Stomach (tissue), 4 donors: ENCODE data around the gene GBE1.

Experiments used
- EP300 ChIP-seq: sonication (generic); formaldehyde crosslinking; IDR thresholded peaks from one replicate; pipeline ENCODE4 v1.6.1; 2017; ENCODE audit warnings: antibody characterized with exemption
- POLR2A ChIP-seq, 4 donors: fragments of 450-650 bp; IDR thresholded peaks; one replicate each; pipeline ENCODE4 v1.6.1; 2016; ENCODE audit warnings: antibody characterized with exemption in 4 of 4, control low read depth in 2 of 4, mild to moderate bottlenecking in 1 of 4, moderate library complexity in 1 of 4
- POLR2AphosphoS5 ChIP-seq, 3 donors: sonication (generic); formaldehyde crosslinking; IDR thresholded peaks; one replicate each; pipeline ENCODE4 v1.6.1; 2016; ENCODE audit warnings: antibody characterized with exemption in 3 of 3
- TF ChIP-seq, protein P1 (sequence below), 7 experiments: fragments of 450-650 bp in 4 of 7; fragments of 200-600 bp in 3 of 7; sonication (generic) in 3 of 7; IDR thresholded peaks; one replicate each; pipeline ENCODE4 v1.5.1; 2016 to 2019; ENCODE audit warnings: antibody characterized with exemption in 7 of 7, control low read depth in 2 of 7, mild to moderate bottlenecking in 1 of 7

DNA sequence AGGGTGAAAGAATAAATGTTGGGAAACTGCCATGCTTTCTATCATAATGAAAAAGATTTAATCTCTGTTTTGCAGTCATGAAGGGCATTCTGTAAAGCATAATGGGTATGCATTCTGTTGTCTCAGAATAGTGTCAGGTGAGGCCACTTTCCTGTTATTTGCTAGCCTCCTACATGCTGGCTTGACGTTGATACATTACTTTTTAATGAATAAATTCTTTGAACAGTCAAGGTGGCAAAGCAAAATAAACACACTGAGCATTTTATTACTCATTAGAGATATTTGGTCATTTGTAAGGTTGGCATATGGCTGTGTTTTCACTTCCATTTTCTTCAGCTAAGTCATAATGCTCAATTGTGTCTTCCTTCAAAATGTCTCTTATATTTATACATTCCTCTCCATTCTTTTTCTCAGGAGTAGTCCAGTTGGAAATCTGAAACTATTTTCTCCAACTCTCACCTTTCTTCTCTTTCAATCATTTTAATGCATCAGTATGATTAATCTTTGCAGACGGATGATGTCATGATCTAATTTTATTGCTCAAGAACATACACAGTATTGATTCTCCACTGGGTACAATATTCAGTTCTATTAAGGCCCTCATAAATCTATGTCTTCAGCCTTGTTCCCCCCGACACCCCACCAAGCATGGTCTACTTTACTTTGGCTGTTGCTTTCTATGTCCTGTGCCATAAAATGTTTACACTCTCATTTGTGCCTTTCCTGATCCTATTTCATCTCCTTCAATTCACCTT is 290.7 kb downstream of the GBE1 start:
- TF ChIP-seq, protein P1, sequence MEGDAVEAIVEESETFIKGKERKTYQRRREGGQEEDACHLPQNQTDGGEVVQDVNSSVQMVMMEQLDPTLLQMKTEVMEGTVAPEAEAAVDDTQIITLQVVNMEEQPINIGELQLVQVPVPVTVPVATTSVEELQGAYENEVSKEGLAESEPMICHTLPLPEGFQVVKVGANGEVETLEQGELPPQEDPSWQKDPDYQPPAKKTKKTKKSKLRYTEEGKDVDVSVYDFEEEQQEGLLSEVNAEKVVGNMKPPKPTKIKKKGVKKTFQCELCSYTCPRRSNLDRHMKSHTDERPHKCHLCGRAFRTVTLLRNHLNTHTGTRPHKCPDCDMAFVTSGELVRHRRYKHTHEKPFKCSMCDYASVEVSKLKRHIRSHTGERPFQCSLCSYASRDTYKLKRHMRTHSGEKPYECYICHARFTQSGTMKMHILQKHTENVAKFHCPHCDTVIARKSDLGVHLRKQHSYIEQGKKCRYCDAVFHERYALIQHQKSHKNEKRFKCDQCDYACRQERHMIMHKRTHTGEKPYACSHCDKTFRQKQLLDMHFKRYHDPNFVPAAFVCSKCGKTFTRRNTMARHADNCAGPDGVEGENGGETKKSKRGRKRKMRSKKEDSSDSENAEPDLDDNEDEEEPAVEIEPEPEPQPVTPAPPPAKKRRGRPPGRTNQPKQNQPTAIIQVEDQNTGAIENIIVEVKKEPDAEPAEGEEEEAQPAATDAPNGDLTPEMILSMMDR (IDR thresholded peaks at IDR 0.05) = no peak
- no peak for TF ChIP-seq POLR2A (IDR thresholded peaks at IDR 0.05)
- no peak for TF ChIP-seq EP300
- no peak for TF ChIP-seq POLR2AphosphoS5 (IDR thresholded peaks at IDR 0.05)
